Heart left ventricle (tissue), 16 donors: ENCODE measurements around the gene MGLL. TPM values are rescaled to one million over a fixed set of nuclear protein-coding genes. Genes with fewer than 3 reads are reported as not detected.
A peak's percentile ranks its signal among the peaks of the same experiment; 100 is the strongest.

Experiments used
- ATAC-seq, 4 donors: fragments of 200-7000 bp; cut with Tn5 transposase; one replicate each; pipeline ENCODE4 v1.9.1; 2020 to 2022; ENCODE audit warnings: moderate library complexity in 4 of 4, mild to moderate bottlenecking in 3 of 4, moderate number of reproducible peaks in 1 of 4
- DNase-seq, 5 donors: peaks; one replicate each; pipeline ENCODE4 v3.0.0-alpha.2; 2020
- H3K27ac ChIP-seq, 12 donors: fragments of 200-600 bp; sonication (generic) in 4 of 12; one replicate each; pipeline versions ENCODE4 v1.5.0 to v1.8.0; 2016 to 2022; ENCODE audit warnings: mild to moderate bottlenecking in 2 of 12
- H3K27me3 ChIP-seq, 9 donors: fragments of 200-600 bp; sonication (generic) in 2 of 9; one replicate each; pipeline versions ENCODE4 v1.5.1 to v1.8.0; 2016 to 2022; ENCODE audit warnings: mild to moderate bottlenecking in 3 of 9
- H3K36me3 ChIP-seq, 9 donors: fragments of 200-600 bp; sonication (generic) in 2 of 9; one replicate each; pipeline versions ENCODE4 v1.5.0 to v1.8.0; 2018 to 2022; ENCODE audit warnings: mild to moderate bottlenecking in 2 of 9
- H3K4me1 ChIP-seq, 12 donors: fragments of 200-600 bp; sonication (generic) in 4 of 12; one replicate each; pipeline versions ENCODE4 v1.5.0 to v1.8.0; 2016 to 2022; ENCODE audit warnings: mild to moderate bottlenecking in 3 of 12
- H3K4me3 ChIP-seq, 12 donors: fragments of 200-600 bp; sonication (generic) in 4 of 12; one replicate each; pipeline versions ENCODE4 v1.5.0 to v1.8.0; 2017 to 2022; ENCODE audit warnings: mild to moderate bottlenecking in 9 of 12, moderate library complexity in 4 of 12
- H3K9me3 ChIP-seq, 12 donors: fragments of 200-600 bp; sonication (generic) in 4 of 12; one replicate each; pipeline versions ENCODE4 v1.5.0 to v1.8.0; 2016 to 2022; ENCODE audit warnings: mild to moderate bottlenecking in 1 of 12
- POLR2A ChIP-seq, 2 donors: fragments of 450-650 bp; IDR thresholded peaks; one replicate each; pipeline ENCODE4 v1.6.1; 2017; ENCODE audit warnings: antibody characterized with exemption in 2 of 2, mild to moderate bottlenecking in 2 of 2, moderate library complexity in 2 of 2
- WGBS, 4 donors: extraction: QIAGEN DNeasy Blood & Tissue Kit in 2 of 4; methylation state at CpG; one replicate each; pipeline versions ENCODE4 v1.1.5 to v1.1.7; 2013 to 2018; 5-methylcytosine and 5-hydroxymethylcytosine counted together
- intact Hi-C, 10 donors: fragments of 100-400 bp; cut with DNase I; formaldehyde crosslinking; loops; one replicate each; pipeline versions ENCODE4 v1.11.1 to v1.14.2; 2022
- polyA plus RNA-seq, 2 donors: library from polyadenylated mRNA; stranded (reverse); fragments of 200-250 nt; gene quantifications; one replicate each; pipeline ENCODE4 v1.2.3, GENCODE V29; 2013
- total RNA-seq, 9 donors: library from RNA; depleted of rRNA in 2 of 9; stranded (reverse); fragments of >200 nt in 2 of 9; fragmentation: NEBNext Ultra II Directional in 3 of 9; extraction: Animal tissue kit (Norgen Biotek cat#: 25700) in 3 of 9; gene quantifications; one replicate each; pipeline versions ENCODE4 v1.1.0 to v1.2.4, GENCODE V29; 2016 to 2023
- TF ChIP-seq, protein P1 (sequence below), 12 donors: fragments of 200-600 bp; sonication (generic) in 4 of 12; IDR thresholded peaks; one replicate each; pipeline versions ENCODE4 v1.5.0 to v1.8.0; 2018 to 2022; ENCODE audit warnings: antibody characterized with exemption in 12 of 12, mild to moderate bottlenecking in 5 of 12
- donor health status: ischemic (EF 13 %, LVEDD 7.1; RV severe dilation, severe dysfunction).
- donor health status: healthy with polysubstance abuse.
- donor health status: DM: no; HTN: yes; CAD: no.
- donor health status: DM: no; HTN: no; CAD: no.
- donor health status: ischemic (EF 25% LVEDD 6.9; RV normal size, moderate dysfunction).
- donor health status: ischemic (EF 25% LVEDD 5.7; RV mildly dilated, moderate dysfunction).
- donor health status: healthy.
- donor health status: DM: yes; HTN: yes; CAD: no.
- donor health status: ischemic (EF 35%, LVEDD 5.7; RV mildly dilated, moderate dysfunction).
- donor health status: nonischemic (EF 11% LVEDD 7.7; RV severe dilation, severe dysfunction).
- donor health status: DM: yes; HTN: yes; CAD: no.
- donor health status: PGD.
- donor health status: ischemic (EF 29% LVEDD 5.4; RV normal size, mild dysfunction).
- donor health status: nonischemic (EF 23%, LVEDD 6.1; RV moderate dilation, normal function).

MGLL gene
- total and polyA plus RNA-seq, 11 donors = 38.5 to 119 (median 78.9) TPM

DNA sequence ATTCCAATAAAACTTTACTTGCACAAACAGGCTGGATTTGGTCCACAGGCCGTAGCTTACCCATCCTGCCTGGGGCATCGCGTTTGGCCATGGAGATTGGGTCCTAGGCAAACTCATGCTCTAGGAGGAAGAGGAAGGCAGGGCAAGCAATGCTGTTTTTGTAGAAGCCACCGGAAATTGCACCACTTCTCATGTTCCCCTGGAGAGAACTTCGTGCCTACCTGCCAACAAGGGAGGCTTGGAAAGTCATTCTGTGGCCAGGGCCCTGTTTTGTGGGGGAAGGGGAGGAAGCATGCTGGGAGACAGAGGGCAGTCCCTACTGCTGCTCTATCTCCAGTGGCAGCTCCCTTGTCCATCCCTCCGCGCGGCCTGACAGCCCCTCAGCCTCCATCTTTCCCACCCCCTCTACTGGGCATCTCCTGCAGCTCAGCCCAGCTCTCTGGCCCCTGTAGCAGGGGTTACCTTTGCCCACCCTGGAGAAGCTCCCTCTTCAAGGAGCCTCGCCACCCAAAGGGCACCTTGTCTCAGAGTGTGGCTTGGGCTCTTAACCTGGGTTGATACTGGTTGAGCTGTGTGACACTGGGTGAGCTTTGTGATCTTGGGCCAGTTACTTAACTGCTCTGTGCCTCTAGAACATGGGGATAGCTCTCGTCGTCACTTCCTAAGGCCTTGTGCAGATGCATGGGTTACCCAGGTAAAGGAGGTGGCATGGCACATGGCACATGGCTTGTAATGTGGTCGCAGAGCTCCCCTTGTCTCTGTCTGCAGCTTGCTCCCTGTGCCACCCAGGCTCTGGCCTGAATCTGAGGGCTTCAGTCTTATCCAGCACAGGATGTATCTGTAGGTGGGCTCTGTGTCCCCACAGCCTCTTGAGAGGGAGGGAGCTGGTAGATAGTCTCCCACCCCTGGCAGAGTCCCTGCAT is 143.4 kb downstream of the MGLL start:
- Histone ChIP-seq H3K4me1 (peaks cover 0 to 26% (median 7%) of the 10 kb centered on the region in 12 donors), H3K27me3 (no peaks in the 10 kb centered on the region), H3K9me3 (no peaks in the 10 kb centered on the region), H3K4me3 (no peak overlapping the region), H3K36me3 (peaks cover 0 to 48% (median 28%) of the 10 kb centered on the region in 9 donors), H3K27ac (peak overlapping the region in 1 of 12 donors; percentile 27)
- 81 to 89% (median 85%) methylated on average over 12 of the region's 12 CpGs for WGBS, 4 donors
- intact Hi-C loops = loop anchor here in 2 of 10 donors (10.0 kb wide), 2 partner anchors 84 to 376 kb away; partner anchors contain the start of genes MCM2 (in 1 of the 2), SEC61A1 (in 1 of the 2) and TPRA1 (in 1 of the 2)
- peak in 2 of 5 donors; percentile 30 to 58 for DNase-seq
- TF ChIP-seq, protein P1, sequence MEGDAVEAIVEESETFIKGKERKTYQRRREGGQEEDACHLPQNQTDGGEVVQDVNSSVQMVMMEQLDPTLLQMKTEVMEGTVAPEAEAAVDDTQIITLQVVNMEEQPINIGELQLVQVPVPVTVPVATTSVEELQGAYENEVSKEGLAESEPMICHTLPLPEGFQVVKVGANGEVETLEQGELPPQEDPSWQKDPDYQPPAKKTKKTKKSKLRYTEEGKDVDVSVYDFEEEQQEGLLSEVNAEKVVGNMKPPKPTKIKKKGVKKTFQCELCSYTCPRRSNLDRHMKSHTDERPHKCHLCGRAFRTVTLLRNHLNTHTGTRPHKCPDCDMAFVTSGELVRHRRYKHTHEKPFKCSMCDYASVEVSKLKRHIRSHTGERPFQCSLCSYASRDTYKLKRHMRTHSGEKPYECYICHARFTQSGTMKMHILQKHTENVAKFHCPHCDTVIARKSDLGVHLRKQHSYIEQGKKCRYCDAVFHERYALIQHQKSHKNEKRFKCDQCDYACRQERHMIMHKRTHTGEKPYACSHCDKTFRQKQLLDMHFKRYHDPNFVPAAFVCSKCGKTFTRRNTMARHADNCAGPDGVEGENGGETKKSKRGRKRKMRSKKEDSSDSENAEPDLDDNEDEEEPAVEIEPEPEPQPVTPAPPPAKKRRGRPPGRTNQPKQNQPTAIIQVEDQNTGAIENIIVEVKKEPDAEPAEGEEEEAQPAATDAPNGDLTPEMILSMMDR (IDR thresholded peaks at IDR 0.05) = no peak
- TF ChIP-seq POLR2A (IDR thresholded peaks at IDR 0.05) = no peak
- peak in 1 of 4 donors; percentile 15 for ATAC-seq

GRCh38 chr3:127678315-127678599 is 144.1 kb downstream of the MGLL start:
- Histone ChIP-seq H3K4me3 (no peak overlapping the region), H3K36me3 (peaks cover 0 to 48% (median 28%) of the 10 kb centered on the region in 9 donors), H3K27ac (no peak overlapping the region), H3K4me1 (peaks cover 0 to 26% (median 11%) of the 10 kb centered on the region in 12 donors), H3K27me3 (no peaks in the 10 kb centered on the region), H3K9me3 (no peaks in the 10 kb centered on the region)
- DNase-seq (no peak), ATAC-seq (no peak)
- TF ChIP-seq, protein P1 (IDR thresholded peaks at IDR 0.05) = no peak
- TF ChIP-seq POLR2A (IDR thresholded peaks at IDR 0.05) = no peak
- WGBS, 4 donors = 92 to 99% (median 96%) methylated on average over 8 of the region's 8 CpGs
- intact Hi-C loops = loop anchor here in 2 of 10 donors (10.0 kb wide), 2 partner anchors 83 to 377 kb away; partner anchors contain the start of genes MCM2 (in 1 of the 2), SEC61A1 (in 1 of the 2) and TPRA1 (in 1 of the 2)

DNA sequence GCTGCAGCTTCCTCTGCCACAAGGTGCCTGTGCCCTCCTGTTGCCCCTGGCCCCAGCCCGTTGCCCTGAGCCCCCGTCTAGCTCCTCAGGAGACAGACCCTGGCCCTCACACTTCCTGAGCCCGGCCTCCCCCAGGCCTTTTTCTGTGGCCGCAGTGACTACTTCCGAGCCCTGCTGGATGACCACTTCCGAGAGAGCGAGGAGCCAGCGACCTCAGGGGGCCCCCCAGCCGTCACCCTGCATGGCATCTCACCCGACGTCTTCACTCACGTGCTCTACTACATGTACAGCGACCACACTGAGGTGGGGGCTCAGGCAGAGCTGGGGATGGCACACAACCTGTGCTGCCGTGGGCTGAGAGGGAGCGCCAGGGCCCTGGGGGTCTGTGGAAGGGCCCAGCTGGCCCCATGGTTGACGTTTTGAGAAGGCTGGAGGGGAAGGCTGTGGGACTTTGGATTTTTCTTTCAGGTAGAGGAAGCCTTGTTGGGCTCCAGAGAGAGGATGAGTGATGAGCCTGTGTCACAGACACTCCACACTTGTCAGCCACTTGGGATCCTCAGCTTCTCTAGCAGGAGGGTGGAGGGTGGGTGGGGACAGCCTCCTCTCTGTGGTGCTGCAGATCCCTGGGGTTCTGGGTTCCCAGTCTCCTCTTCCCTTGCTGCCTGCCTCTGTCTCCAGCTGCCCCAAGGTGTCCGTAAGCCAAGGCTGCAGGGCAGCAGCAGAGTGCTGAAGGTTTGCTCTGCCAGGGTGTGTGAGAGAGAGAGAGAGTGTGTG is 144.6 kb downstream of the MGLL start:
- H3K27ac ChIP-seq = no peak overlapping the region
- intact Hi-C loops = loop anchor here in 2 of 10 donors (10.0 kb wide), 2 partner anchors 83 to 377 kb away; partner anchors contain the start of genes MCM2 (in 1 of the 2), SEC61A1 (in 1 of the 2) and TPRA1 (in 1 of the 2)
- H3K4me3 ChIP-seq = no peak overlapping the region
- peak in 2 of 5 donors; percentile 15 to 23 for DNase-seq
- H3K9me3 ChIP-seq = no peaks in the 10 kb centered on the region
- no peak for ATAC-seq
- 90 to 92% (median 91%) methylated on average over 17 of the region's 17 CpGs for WGBS, 4 donors
- H3K36me3 ChIP-seq = peaks cover 0 to 48% (median 28%) of the 10 kb centered on the region in 9 donors
- H3K27me3 ChIP-seq = no peaks in the 10 kb centered on the region
- TF ChIP-seq, protein P1 (IDR thresholded peaks at IDR 0.05) = no peak
- TF ChIP-seq POLR2A (IDR thresholded peaks at IDR 0.05) = no peak
- peaks cover 0 to 28% (median 11%) of the 10 kb centered on the region in 12 donors for H3K4me1 ChIP-seq
